Panc1 (cell line): Measurements from ENCODE around the gene KIRREL3. TPM values are rescaled to one million over a fixed set of nuclear protein-coding genes. Genes with fewer than 3 reads are reported as not detected.

Source experiments
- ATAC-seq: fragments of 200-7000 bp; cut with Tn5 transposase; 2 replicates; pipeline ENCODE4 v1.9.1; 2020; ENCODE audit warnings: mild to moderate bottlenecking, moderate library complexity
- BruUV-seq: library from RNA; stranded (reverse); fragments of 400-500 nt; replicated peaks from 2 replicates; lab custom pipeline; 2021; lab: Mats Ljungman, UMichigan
- CTCF ChIA-PET: fragments of 300-600 bp; sonication (Branson Sonifier 250); formaldehyde crosslinking; loops from one replicate; lab custom pipeline; 2022; ENCODE audit warnings: antibody characterized with exemption; lab: Charles Lee
- POLR2A ChIA-PET: fragments of 300-600 bp; sonication (Branson Sonifier 250); formaldehyde crosslinking; loops from one replicate; lab custom pipeline; 2022; ENCODE audit warnings: antibody characterized with exemption; lab: Charles Lee
- DNase-seq: peaks from one replicate; pipeline ENCODE4 v3.0.0-alpha.2; 2010; ENCODE audit warnings: low read depth, low spot score
- H3K27ac ChIP-seq: 2 replicates; pipeline ENCODE4 v1.5.1; 2011; ENCODE audit warnings: mild to moderate bottlenecking, low read length, inconsistent platforms
- H3K27me3 ChIP-seq: fragments of 200-500 bp; sonication (Bioruptor generic); 2 replicates; pipeline ENCODE4 v1.6.0; 2014; ENCODE audit warnings: low read length, inconsistent platforms; ENCODE audit not compliant: control insufficient read depth, insufficient read depth
- H3K36me3 ChIP-seq: fragments of 200-500 bp; sonication (Bioruptor generic); 2 replicates; pipeline ENCODE4 v1.5.1; 2014; ENCODE audit warnings: inconsistent platforms, mild to moderate bottlenecking, low read length, moderate library complexity; ENCODE audit not compliant: control insufficient read depth, insufficient read depth
- H3K4me1 ChIP-seq: 2 replicates; pipeline ENCODE4 v1.5.1; 2011; ENCODE audit warnings: inconsistent platforms, mild to moderate bottlenecking, low read length, moderate library complexity; ENCODE audit not compliant: control insufficient read depth, insufficient read depth
- H3K4me3 ChIP-seq, 2 experiments: 2 replicates each; pipeline ENCODE4 v1.5.1; 2011 to 2012; ENCODE audit warnings: low read depth in 2 of 2, low read length in 2 of 2, mild to moderate bottlenecking in 2 of 2, inconsistent platforms in 1 of 2, moderate library complexity in 1 of 2
- H3K9me3 ChIP-seq: fragments of 200-500 bp; sonication (Bioruptor generic); 2 replicates; pipeline ENCODE4 v1.5.1; 2014; ENCODE audit warnings: low read depth, mild to moderate bottlenecking, inconsistent platforms, low read length, moderate library complexity; ENCODE audit not compliant: control insufficient read depth, insufficient read depth
- POLR2AphosphoS5 ChIP-seq: IDR thresholded peaks from 2 replicates; pipeline ENCODE4 v1.6.1; 2012; ENCODE audit warnings: mild to moderate bottlenecking, low read depth, low read length, moderate library complexity
- SIN3A ChIP-seq: IDR thresholded peaks from 2 replicates; pipeline ENCODE4 v1.6.1; 2012; ENCODE audit warnings: low read depth, mild to moderate bottlenecking, low read length, moderate library complexity, borderline replicate concordance; ENCODE audit not compliant: insufficient read depth
- TCF7L2 ChIP-seq: IDR thresholded peaks from 2 replicates; pipeline ENCODE4 v1.6.1; 2011; ENCODE audit warnings: mild to moderate bottlenecking, low read depth, low read length, inconsistent platforms
- in situ Hi-C: cut with HindIII; loops from 2 replicates; pipeline ENCODE4 v1.10.0; 2016; ENCODE audit warnings: low sequenced_read_pairs, low pct_unique_long_range_greater_than_20kb
- intact Hi-C: fragments of 100-400 bp; cut with micrococcal nuclease; formaldehyde crosslinking; loops from one replicate; pipeline ENCODE4 v1.10.0; 2022; ENCODE audit not compliant: unreplicated experiment
- total RNA-seq: library from RNA; stranded (reverse); gene quantifications from one replicate; pipeline ENCODE4 v1.2.1, GENCODE V29; 2021; ENCODE audit not compliant: unreplicated experiment
- TF ChIP-seq, protein P1 (sequence below): fragments of 450-650 bp; IDR thresholded peaks from 2 replicates; pipeline ENCODE4 v1.5.1; 2017; ENCODE audit warnings: mild to moderate bottlenecking
- TF ChIP-seq, protein P2 (sequence below), 2 experiments: IDR thresholded peaks; 2 replicates each; pipeline ENCODE4 v1.6.1; 2011 to 2012; ENCODE audit warnings: low read depth in 2 of 2, control low read depth in 1 of 2, low read length in 1 of 2, mild to moderate bottlenecking in 1 of 2, moderate library complexity in 1 of 2; ENCODE audit not compliant: insufficient read depth in 1 of 2

KIRREL3 gene
- total RNA-seq, 1 experiment from 2014 or later: 0.36 TPM

DNA sequence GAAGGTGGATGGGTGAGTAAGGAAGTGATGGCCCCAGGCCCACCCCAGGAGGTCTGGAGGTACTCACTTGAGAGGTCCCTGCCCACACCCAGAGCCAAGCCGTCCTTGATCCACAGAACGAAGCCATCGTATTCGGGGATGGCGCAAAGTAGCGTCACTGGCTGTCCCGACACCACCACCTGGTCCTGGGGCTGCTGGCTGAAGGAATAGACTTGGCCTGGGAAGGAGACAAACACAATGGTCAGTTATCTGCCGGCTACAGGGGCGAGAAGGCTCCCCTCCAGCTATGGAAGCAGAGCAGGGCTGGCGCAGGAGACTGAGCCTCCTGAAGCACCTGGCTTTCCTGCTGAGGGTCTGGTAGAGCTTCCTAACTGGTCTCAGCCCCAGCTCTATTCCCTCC, 474.1 kb downstream of the KIRREL3 start:
- Histone ChIP-seq H3K27ac (no peak overlapping the region), H3K9me3 (no peaks in the 10 kb centered on the region), H3K36me3 (no peaks in the 10 kb centered on the region), H3K4me3 (no peak overlapping the region), H3K4me1 (no peaks in the 10 kb centered on the region), H3K27me3 (peaks cover 34% of the 10 kb centered on the region)
- CTCF ChIA-PET: no interaction called here
- POLR2A ChIA-PET: no interaction called here
- no TSS peak for BruUV-seq
- in situ Hi-C loops: no loop called here
- ATAC-seq: no peak
- intact Hi-C loops: no loop called here
- TF ChIP-seq, protein P1, sequence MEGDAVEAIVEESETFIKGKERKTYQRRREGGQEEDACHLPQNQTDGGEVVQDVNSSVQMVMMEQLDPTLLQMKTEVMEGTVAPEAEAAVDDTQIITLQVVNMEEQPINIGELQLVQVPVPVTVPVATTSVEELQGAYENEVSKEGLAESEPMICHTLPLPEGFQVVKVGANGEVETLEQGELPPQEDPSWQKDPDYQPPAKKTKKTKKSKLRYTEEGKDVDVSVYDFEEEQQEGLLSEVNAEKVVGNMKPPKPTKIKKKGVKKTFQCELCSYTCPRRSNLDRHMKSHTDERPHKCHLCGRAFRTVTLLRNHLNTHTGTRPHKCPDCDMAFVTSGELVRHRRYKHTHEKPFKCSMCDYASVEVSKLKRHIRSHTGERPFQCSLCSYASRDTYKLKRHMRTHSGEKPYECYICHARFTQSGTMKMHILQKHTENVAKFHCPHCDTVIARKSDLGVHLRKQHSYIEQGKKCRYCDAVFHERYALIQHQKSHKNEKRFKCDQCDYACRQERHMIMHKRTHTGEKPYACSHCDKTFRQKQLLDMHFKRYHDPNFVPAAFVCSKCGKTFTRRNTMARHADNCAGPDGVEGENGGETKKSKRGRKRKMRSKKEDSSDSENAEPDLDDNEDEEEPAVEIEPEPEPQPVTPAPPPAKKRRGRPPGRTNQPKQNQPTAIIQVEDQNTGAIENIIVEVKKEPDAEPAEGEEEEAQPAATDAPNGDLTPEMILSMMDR: no peak
- no peak for TF ChIP-seq SIN3A
- no peak for TF ChIP-seq POLR2AphosphoS5
- TF ChIP-seq, protein P2, sequence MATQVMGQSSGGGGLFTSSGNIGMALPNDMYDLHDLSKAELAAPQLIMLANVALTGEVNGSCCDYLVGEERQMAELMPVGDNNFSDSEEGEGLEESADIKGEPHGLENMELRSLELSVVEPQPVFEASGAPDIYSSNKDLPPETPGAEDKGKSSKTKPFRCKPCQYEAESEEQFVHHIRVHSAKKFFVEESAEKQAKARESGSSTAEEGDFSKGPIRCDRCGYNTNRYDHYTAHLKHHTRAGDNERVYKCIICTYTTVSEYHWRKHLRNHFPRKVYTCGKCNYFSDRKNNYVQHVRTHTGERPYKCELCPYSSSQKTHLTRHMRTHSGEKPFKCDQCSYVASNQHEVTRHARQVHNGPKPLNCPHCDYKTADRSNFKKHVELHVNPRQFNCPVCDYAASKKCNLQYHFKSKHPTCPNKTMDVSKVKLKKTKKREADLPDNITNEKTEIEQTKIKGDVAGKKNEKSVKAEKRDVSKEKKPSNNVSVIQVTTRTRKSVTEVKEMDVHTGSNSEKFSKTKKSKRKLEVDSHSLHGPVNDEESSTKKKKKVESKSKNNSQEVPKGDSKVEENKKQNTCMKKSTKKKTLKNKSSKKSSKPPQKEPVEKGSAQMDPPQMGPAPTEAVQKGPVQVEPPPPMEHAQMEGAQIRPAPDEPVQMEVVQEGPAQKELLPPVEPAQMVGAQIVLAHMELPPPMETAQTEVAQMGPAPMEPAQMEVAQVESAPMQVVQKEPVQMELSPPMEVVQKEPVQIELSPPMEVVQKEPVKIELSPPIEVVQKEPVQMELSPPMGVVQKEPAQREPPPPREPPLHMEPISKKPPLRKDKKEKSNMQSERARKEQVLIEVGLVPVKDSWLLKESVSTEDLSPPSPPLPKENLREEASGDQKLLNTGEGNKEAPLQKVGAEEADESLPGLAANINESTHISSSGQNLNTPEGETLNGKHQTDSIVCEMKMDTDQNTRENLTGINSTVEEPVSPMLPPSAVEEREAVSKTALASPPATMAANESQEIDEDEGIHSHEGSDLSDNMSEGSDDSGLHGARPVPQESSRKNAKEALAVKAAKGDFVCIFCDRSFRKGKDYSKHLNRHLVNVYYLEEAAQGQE (IDR thresholded peaks at IDR 0.05; ENCODE audit: insufficient read depth in 1 of 2, low read depth in 2 of 2, low read length in 1 of 2): no peak
- no peak for TF ChIP-seq TCF7L2
- no peak for DNase-seq

DNA sequence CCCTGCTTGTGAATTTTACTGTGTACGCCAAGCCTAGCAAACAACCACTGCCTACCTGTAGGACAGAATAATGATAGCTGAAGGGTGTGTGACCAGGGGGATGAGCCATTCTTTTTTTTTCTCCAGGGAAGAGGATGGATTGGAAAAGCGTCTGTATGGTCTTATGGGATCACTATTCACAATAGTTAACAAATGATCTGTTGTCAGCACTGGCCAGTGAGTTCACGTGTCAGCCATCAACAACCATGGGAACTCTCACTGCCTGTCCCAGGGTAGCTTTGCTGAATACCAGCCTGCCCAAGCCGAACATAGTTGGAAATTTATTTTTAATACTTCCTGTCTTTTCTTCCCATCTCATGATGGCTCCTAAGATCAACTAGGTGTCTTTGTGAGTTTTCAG, 474.9 kb downstream of the KIRREL3 start:
- no TSS peak for BruUV-seq
- H3K27me3 ChIP-seq: peaks cover 34% of the 10 kb centered on the region
- ChIA-PET POLR2A (no interaction called here), CTCF (no interaction called here)
- in situ Hi-C loops: no loop called here
- H3K4me3 ChIP-seq: no peak overlapping the region
- H3K4me1 ChIP-seq: no peaks in the 10 kb centered on the region
- intact Hi-C loops: no loop called here
- no peak for DNase-seq
- no peaks in the 10 kb centered on the region for H3K9me3 ChIP-seq
- TF ChIP-seq SIN3A (no peak), POLR2AphosphoS5 (no peak), TCF7L2 (no peak)
- TF ChIP-seq, protein P2 (IDR thresholded peaks at IDR 0.05; ENCODE audit: insufficient read depth in 1 of 2, low read depth in 2 of 2, low read length in 1 of 2): no peak
- TF ChIP-seq, protein P1: no peak
- no peak for ATAC-seq
- H3K36me3 ChIP-seq: no peaks in the 10 kb centered on the region
- H3K27ac ChIP-seq: no peak overlapping the region
